GM10266 (cell line): ENCODE results near the gene LCK.

Source experiments
- DNase-seq: peaks from one replicate; pipeline ENCODE4 v3.0.0; 2012; ENCODE audit errors: extremely low spot score
- CTCF ChIP-seq: IDR thresholded peaks from 2 replicates; pipeline ENCODE4 v1.5.1; 2012; ENCODE audit warnings: mild to moderate bottlenecking, low read depth; ENCODE audit not compliant: control insufficient read depth, insufficient read depth; ENCODE audit errors: missing control alignments

The LCK gene

GRCh38 chr1:32224285-32224684 lies 26.8 kb upstream of the LCK start:
- TF ChIP-seq CTCF: no peak
- DNase-seq: no peak

DNA sequence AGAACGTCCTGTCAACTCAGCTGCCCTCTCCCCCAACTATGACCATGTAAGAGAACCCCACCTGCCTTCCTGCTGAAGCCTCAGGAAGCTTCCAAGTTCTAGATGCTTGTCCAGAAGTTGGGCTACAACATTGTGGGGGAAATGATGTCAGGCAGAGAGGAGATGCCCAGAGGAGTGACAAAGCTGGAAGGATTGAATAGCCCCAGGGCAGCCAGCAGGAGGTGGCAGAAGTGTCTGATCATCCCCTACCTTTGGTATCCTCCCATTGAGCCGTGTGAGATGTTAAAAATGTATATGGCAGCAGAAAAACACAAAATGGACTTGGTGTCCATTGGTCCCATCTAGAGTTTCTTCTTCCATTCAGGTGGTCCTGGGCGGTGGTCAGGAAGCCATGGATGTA lies 22.3 kb upstream of the LCK start:
- DNase-seq: no peak
- no peak for TF ChIP-seq CTCF

DNA sequence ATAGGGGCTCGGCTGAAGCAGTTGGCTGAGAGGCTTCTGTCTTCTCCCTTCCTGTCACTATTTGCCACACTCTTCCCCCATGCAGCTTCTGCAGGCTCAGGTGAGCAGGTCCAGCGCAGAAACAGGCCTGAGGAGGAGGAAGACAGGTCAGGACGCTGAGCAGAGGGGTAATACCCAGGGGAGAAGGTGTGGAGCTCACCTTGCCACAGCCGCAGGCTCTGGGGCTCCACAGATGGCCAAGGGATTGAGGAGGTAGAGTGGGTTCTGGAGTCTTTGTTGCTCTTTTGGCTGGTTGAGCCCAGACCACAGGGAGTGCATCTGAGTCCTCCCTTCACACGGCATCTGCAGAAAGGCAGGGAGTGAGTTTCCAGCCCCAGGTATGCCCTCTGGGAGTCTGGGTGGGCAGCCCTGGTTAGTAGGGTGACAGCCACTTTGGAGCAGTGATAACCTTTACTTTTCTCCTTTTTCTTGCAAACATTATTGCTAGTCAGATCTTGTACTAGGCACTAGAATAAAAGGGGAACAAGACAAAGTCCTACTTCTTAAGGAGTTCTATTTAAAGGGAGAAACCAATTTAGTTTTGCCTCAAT lies 19.1 kb upstream of the LCK start:
- no peak for DNase-seq
- no peak for TF ChIP-seq CTCF

- DNase-seq: no peak
- no peak for TF ChIP-seq CTCF
Observed at GRCh38 chr1:32232558-32233304, 18.3 kb upstream of the LCK start.

GRCh38 chr1:32234792-32235191 lies 16.3 kb upstream of the LCK start:
- no peak for DNase-seq
- TF ChIP-seq CTCF: no peak

DNA sequence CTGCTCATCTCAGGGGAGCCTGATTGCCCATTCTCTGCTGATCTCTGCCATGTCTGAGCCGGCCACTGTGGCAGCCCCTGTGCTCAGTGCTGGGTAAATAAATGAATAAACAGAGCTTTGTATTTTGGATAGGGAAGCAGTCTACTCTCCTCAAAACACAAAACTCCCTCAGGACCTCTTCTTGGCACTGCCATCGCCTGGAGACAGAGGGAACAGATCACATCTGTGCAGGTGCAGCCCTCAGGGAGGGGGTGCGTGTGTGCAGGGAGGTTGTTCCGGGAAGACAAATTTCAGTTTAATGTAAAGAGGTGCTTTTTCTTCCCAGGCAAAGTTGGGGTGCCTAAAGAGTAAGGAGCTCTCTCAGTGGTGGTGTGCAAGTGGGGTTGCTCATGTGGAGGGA lies 11.7 kb upstream of the LCK start:
- no peak for DNase-seq

More for the DNA sequence above, 11.7 kb upstream of the LCK start:
- no peak for TF ChIP-seq CTCF
